Trophoblast cell (in vitro differentiated cells and primary cell): ENCODE results near the gene TMA7.
"Not testable (repeated sequence)": the region's sequence is repeated elsewhere in the genome, so short reads cannot be mapped to it uniquely, and the experiment has no call there.

Experiments used
- DNase-seq, 2 donors: peaks; one replicate each; pipeline ENCODE4 v3.0.0-alpha.2; 2016
- H2AFZ ChIP-seq: 2 replicates; pipeline ENCODE4 v1.6.1; 2013; ENCODE audit warnings: low read length, moderate library complexity, mild to moderate bottlenecking; ENCODE audit not compliant: insufficient read depth, poor library complexity
- H2AK5ac ChIP-seq: 2 replicates; pipeline ENCODE4 v1.6.1; 2013; ENCODE audit warnings: mild to moderate bottlenecking, low read length
- H2BK120ac ChIP-seq: 2 replicates; pipeline ENCODE4 v1.6.1; 2013; ENCODE audit warnings: low read length, mild to moderate bottlenecking, moderate library complexity; ENCODE audit not compliant: insufficient read depth, poor library complexity
- H2BK12ac ChIP-seq: 2 replicates; pipeline ENCODE4 v1.6.1; 2013; ENCODE audit warnings: mild to moderate bottlenecking, low read length, moderate library complexity
- H2BK5ac ChIP-seq: 2 replicates; pipeline ENCODE4 v1.6.1; 2013; ENCODE audit warnings: low read length, low read depth, moderate library complexity, mild to moderate bottlenecking; ENCODE audit not compliant: poor library complexity
- H3K14ac ChIP-seq: 2 replicates; pipeline ENCODE4 v1.6.1; 2013; ENCODE audit warnings: mild to moderate bottlenecking, low read length
- H3K18ac ChIP-seq: 2 replicates; pipeline ENCODE4 v1.6.1; 2013; ENCODE audit warnings: mild to moderate bottlenecking, low read length
- H3K23ac ChIP-seq: 2 replicates; pipeline ENCODE4 v1.6.1; 2013; ENCODE audit warnings: low read length
- H3K27ac ChIP-seq: 2 replicates; pipeline ENCODE4 v1.5.1; 2013; ENCODE audit warnings: low read depth, mild to moderate bottlenecking, inconsistent platforms, low read length, moderate library complexity
- H3K27me3 ChIP-seq: 2 replicates; pipeline ENCODE4 v1.6.1; 2013; ENCODE audit warnings: inconsistent platforms, mild to moderate bottlenecking, low read length, moderate library complexity; ENCODE audit not compliant: insufficient read depth
- H3K36me3 ChIP-seq, 2 experiments: 1 replicate in 1 of 2; 2 replicates in 1 of 2; pipeline ENCODE4 v1.6.1; 2013; ENCODE audit warnings: low read length in 2 of 2, mild to moderate bottlenecking in 2 of 2, moderate library complexity in 1 of 2; ENCODE audit not compliant: insufficient read depth in 2 of 2, control insufficient read depth in 1 of 2
- H3K4ac ChIP-seq: 2 replicates; pipeline ENCODE4 v1.6.1; 2013; ENCODE audit warnings: low read depth, mild to moderate bottlenecking, low read length, moderate library complexity
- H3K4me1 ChIP-seq, 2 experiments: 1 replicate in 1 of 2; 2 replicates in 1 of 2; pipeline ENCODE4 v1.6.1; 2013; ENCODE audit warnings: low read length in 2 of 2, mild to moderate bottlenecking in 2 of 2, moderate library complexity in 1 of 2; ENCODE audit not compliant: insufficient read depth in 2 of 2, control insufficient read depth in 1 of 2
- H3K4me2 ChIP-seq: 2 replicates; pipeline ENCODE4 v1.6.1; 2013; ENCODE audit warnings: inconsistent platforms, mild to moderate bottlenecking, low read length, moderate library complexity
- H3K4me3 ChIP-seq: 2 replicates; pipeline ENCODE4 v1.5.1; 2013; ENCODE audit warnings: mild to moderate bottlenecking, low read depth, low read length, inconsistent platforms
- H3K79me1 ChIP-seq: one replicate; pipeline ENCODE4 v1.6.1; 2013; ENCODE audit warnings: low read length
- H3K79me2 ChIP-seq: 2 replicates; pipeline ENCODE4 v1.6.1; 2013; ENCODE audit warnings: low read length, mild to moderate bottlenecking; ENCODE audit not compliant: control insufficient read depth, insufficient read depth, poor library complexity
- H3K9ac ChIP-seq: 2 replicates; pipeline ENCODE4 v1.6.1; 2013; ENCODE audit warnings: mild to moderate bottlenecking, low read length
- H3K9me3 ChIP-seq: 2 replicates; pipeline ENCODE4 v1.6.1; 2013; ENCODE audit warnings: low read depth, mild to moderate bottlenecking, control low read depth, inconsistent platforms, low read length; ENCODE audit not compliant: insufficient read depth
- H4K12ac ChIP-seq: 2 replicates; pipeline ENCODE4 v1.6.1; 2013; ENCODE audit warnings: low read depth, mild to moderate bottlenecking, low read length, moderate library complexity
- H4K8ac ChIP-seq: 2 replicates; pipeline ENCODE4 v1.6.1; 2013; ENCODE audit warnings: low read depth, mild to moderate bottlenecking, low read length, moderate library complexity
- H4K91ac ChIP-seq: one replicate; pipeline ENCODE4 v1.6.1; 2013; ENCODE audit warnings: low read depth, mild to moderate bottlenecking, low read length, moderate library complexity
- WGBS: extraction: QIAGEN DNeasy Blood & Tissue Kit; methylation state at CpG from one replicate; pipeline ENCODE4 v1.1.7; 2013; ENCODE audit warnings: missing lambda C conversion rate; ENCODE audit not compliant: insufficient read length, insufficient coverage; ENCODE audit errors: extremely low coverage; 5-methylcytosine and 5-hydroxymethylcytosine counted together

TMA7 gene

DNA sequence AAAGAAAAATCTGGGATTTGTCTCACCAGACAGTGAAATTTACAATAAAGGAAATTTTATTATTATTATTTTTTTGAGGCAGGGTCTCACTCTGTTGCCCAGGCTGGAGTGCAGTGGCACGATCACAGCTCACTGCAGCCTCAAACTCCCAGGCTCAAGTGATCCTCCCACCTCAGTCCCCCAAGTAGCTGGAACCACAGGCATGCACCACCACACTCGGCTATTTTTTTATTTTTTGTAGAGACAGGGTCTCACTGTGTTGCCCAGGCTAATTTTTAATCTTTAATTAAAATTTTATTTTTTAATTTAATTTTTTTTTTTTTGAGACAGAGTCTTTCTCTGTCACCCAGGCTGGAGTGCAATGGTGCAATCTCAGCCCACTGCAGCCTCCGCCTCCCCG is 34.0 kb downstream of the TMA7 start:
- not testable (repeated sequence) for H3K9me3 ChIP-seq, H2AFZ ChIP-seq, H2BK120ac ChIP-seq, DNase-seq, H3K9ac ChIP-seq, H3K4me2 ChIP-seq, H3K14ac ChIP-seq, H3K27ac ChIP-seq, H3K4ac ChIP-seq, H2AK5ac ChIP-seq, H4K8ac ChIP-seq, H2BK12ac ChIP-seq, H4K91ac ChIP-seq, H4K12ac ChIP-seq, H3K27me3 ChIP-seq, H3K4me3 ChIP-seq, H3K79me2 ChIP-seq, H3K18ac ChIP-seq, H3K23ac ChIP-seq, H2BK5ac ChIP-seq
- peaks cover 9 to 17% of the 10 kb centered on the region in 2 experiments for H3K4me1 ChIP-seq
- H3K79me1 ChIP-seq, result peaks cover 12% of the 10 kb centered on the region
- no CpG with 5 or more reads among the region's 4 CpGs for WGBS
- peaks cover 23 to 24% of the 10 kb centered on the region in 2 experiments for H3K36me3 ChIP-seq

- H3K9me3 ChIP-seq, result no peaks in the 10 kb centered on the region
- H4K91ac ChIP-seq, result no peak overlapping the region
- no peak overlapping the region for H3K27ac ChIP-seq
- no peak overlapping the region for H3K9ac ChIP-seq
- H2BK12ac ChIP-seq, result no peak overlapping the region
- no peak overlapping the region for H4K8ac ChIP-seq
- H3K4me1 ChIP-seq, result peaks cover 9 to 15% of the 10 kb centered on the region in 2 experiments
- H3K79me1 ChIP-seq, result peaks cover 12% of the 10 kb centered on the region
- peak in 1 of 2 donors; percentile 9 for DNase-seq
- H4K12ac ChIP-seq, result peak overlapping the region; percentile 7
- H2AK5ac ChIP-seq, result no peak overlapping the region
- H2BK120ac ChIP-seq, result no peak overlapping the region
- no peak overlapping the region for H3K23ac ChIP-seq
- H3K14ac ChIP-seq, result no peak overlapping the region
- H3K27me3 ChIP-seq, result no peaks in the 10 kb centered on the region
- H3K36me3 ChIP-seq, result peaks cover 19 to 21% of the 10 kb centered on the region in 2 experiments
- H3K79me2 ChIP-seq, result peaks cover 4% of the 10 kb centered on the region
- no peak overlapping the region for H3K4ac ChIP-seq
- H2BK5ac ChIP-seq, result no peak overlapping the region
- no peak overlapping the region for H3K4me3 ChIP-seq
- H3K4me2 ChIP-seq, result no peak overlapping the region
- no peak overlapping the region for H2AFZ ChIP-seq
- no CpG with 5 or more reads among the region's 4 CpGs for WGBS
- no peak overlapping the region for H3K18ac ChIP-seq
These were observed 34.6 kb downstream of the TMA7 start for GRCh38 chr3:48474619-48475018.

DNA sequence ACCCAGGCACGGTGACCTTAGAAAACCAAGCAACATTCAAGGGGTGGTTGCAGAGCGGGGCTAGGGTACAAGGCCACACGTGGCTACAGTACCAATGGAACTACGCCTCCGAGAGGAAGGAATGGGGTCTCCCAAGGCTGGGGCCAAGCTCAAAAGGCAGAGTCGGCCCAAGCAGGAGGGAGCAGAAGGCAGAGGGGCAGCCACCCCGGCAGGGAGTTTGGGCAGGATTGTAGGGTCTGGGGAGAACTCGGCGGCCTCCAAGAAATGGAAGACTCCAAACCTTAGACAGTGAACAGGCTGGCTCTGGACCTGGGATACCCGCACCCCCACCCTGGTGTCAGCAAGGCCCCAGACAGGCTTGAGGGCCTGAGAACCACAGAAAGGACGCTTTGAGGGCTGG is 35.1 kb downstream of the TMA7 start:
- no peak overlapping the region for H3K18ac ChIP-seq
- no peak overlapping the region for H2AFZ ChIP-seq
- H3K9ac ChIP-seq, result no peak overlapping the region
- H3K4me3 ChIP-seq, result no peak overlapping the region
- H3K4me2 ChIP-seq, result no peak overlapping the region
- H3K23ac ChIP-seq, result no peak overlapping the region
- no peak overlapping the region for H2BK120ac ChIP-seq
- no peak overlapping the region for H4K91ac ChIP-seq
- no peak for DNase-seq
- peak overlapping the region; percentile 64 for H2AK5ac ChIP-seq
- H3K4ac ChIP-seq, result no peak overlapping the region
- H3K79me1 ChIP-seq, result peaks cover 12% of the 10 kb centered on the region
- no peak overlapping the region for H3K27ac ChIP-seq
- peaks cover 4% of the 10 kb centered on the region for H3K79me2 ChIP-seq
- WGBS, result no CpG with 5 or more reads among the region's 11 CpGs
- H2BK12ac ChIP-seq, result no peak overlapping the region
- H3K9me3 ChIP-seq, result no peaks in the 10 kb centered on the region
- no peak overlapping the region for H4K8ac ChIP-seq
- H3K14ac ChIP-seq, result no peak overlapping the region
- H3K27me3 ChIP-seq, result no peaks in the 10 kb centered on the region
- H3K4me1 ChIP-seq, result peaks cover 9 to 13% of the 10 kb centered on the region in 2 experiments
- peaks cover 18 to 21% of the 10 kb centered on the region in 2 experiments for H3K36me3 ChIP-seq
- H2BK5ac ChIP-seq, result no peak overlapping the region
- peak overlapping the region; percentile 16 for H4K12ac ChIP-seq

- Histone ChIP-seq H3K36me3 (peaks cover 15 to 21% of the 10 kb centered on the region in 2 experiments), H3K14ac (no peak overlapping the region), H3K18ac (no peak overlapping the region), H3K4ac (no peak overlapping the region), H3K9me3 (no peaks in the 10 kb centered on the region), H2BK120ac (no peak overlapping the region), H3K4me1 (peaks cover 3 to 10% of the 10 kb centered on the region in 2 experiments), H4K91ac (no peak overlapping the region), H2AK5ac (no peak overlapping the region), H3K4me2 (no peak overlapping the region), H3K27me3 (no peaks in the 10 kb centered on the region), H3K23ac (no peak overlapping the region), H3K79me1 (peaks cover 12% of the 10 kb centered on the region), H3K27ac (no peak overlapping the region), H3K79me2 (peaks cover 4% of the 10 kb centered on the region), H4K12ac (no peak overlapping the region), H2BK12ac (no peak overlapping the region), H2AFZ (no peak overlapping the region), H2BK5ac (no peak overlapping the region), H4K8ac (no peak overlapping the region), H3K9ac (no peak overlapping the region), H3K4me3 (no peak overlapping the region)
- no peak for DNase-seq
- WGBS, result no CpG with 5 or more reads among the region's 9 CpGs
These were observed 36.5 kb downstream of the TMA7 start for GRCh38 chr3:48476426-48477053.
